ENCODE results near the gene NTF3.

The NTF3 gene

GRCh38 chr12:5459051-5459782 is 27.3 kb downstream of the NTF3 start:
- no peak for DNase-seq

- DNase-seq, result no peak
Observed at GRCh38 chr12:5460817-5461216, 28.9 kb downstream of the NTF3 start.

- DNase-seq, result no peak
Observed at GRCh38 chr12:5461966-5462365, 30.1 kb downstream of the NTF3 start.

DNA sequence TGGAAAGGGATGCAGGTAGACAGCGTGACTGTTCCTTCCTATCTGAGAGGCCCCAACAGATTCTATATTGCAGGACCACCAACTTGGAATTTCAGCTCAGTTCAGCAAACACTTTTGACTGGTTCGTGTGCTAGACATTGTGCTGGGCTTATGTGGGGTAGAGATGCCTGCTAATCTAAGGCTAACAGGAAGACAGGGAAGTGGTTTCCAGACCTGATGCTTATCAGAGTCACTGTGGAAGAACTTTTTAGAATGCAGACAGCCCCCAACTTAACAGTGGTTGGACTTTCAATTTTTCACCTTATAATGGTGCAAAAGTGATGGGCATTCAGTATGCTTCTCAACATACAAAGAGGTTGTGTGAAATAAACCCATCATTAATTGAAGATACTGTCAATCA is 32.2 kb downstream of the NTF3 start:
- no peak for DNase-seq

DNA sequence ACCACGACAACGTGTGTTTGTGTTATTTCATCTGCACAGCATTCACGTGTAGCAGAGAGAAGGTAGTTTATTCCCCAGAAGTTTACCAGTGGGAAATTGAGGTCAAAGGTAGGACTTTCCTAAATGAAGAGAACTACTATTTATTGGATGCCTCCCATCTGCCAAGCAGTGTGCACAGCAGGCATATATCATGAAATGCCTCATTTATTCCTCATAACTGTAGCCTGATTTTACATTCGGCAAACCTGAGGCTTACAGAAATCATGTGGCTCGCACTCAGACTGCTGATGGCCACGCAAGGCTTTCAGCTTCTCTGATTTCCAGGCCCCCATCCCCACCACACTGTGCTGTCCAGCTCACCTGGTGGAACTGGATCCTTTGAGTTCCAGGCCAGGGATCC is 33.5 kb downstream of the NTF3 start:
- no peak for DNase-seq

DNA sequence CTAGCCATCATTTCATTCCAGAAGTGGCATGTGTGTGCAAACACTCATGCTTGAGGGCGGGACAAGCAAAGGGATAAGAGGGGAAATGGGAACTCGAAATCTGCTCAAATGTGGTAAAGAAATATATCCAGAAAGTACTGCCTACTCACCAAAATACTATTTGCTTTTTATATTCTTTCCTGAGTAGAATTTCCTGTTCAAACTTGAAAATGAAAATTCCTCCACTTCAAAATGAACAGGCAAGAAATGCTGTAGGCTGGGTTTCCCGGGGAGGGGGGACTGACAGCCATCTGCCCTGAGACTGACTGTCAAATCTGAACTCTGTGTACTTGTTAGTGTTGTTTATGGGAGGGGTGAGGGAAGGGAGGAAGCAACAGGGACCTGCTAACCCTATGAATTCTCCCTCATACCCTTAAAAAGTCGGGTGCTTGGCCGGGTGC is 34.6 kb downstream of the NTF3 start:
- DNase-seq, result no peak

GRCh38 chr12:5467931-5468330 is 36.0 kb downstream of the NTF3 start:
- no peak for DNase-seq

DNA sequence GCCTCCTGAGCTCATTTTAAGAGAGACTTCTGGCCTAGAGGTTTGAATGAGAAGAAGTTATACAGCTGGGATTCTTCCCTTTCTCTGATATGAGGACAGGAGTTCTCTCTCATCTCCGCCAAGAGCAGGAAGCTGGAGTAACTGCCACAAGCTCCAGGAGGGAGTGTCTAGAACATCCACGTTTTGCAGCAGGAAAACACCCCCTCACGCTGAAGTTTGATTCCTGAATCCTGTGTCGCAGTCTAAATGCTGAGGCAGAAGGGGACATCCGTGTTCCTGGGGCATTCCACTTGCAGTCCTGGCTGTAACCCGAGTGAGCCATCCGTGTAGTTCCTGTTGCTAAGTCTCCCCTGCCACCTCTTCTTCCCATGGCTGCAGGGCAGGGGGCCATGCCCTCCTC is 38.3 kb downstream of the NTF3 start:
- no peak for DNase-seq

DNA sequence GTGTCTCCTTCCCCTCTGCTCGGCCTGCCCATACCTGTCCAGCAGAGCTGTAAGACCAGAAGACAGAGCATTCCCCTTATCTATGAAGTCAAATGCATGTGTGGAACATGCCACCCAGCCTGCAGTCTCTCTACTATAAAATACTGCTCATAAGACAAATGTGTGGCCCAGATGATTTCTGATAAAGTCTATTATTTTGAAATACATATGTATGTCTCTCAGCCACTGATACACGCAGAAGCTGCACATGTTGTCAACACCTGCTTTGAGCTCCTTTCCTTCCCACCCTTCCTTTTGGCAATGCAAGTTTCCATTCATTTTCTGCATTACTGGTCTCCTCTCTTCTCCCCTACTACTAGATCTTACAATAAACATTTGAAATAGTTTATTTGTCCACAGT is 38.8 kb downstream of the NTF3 start:
- no peak for DNase-seq

DNA sequence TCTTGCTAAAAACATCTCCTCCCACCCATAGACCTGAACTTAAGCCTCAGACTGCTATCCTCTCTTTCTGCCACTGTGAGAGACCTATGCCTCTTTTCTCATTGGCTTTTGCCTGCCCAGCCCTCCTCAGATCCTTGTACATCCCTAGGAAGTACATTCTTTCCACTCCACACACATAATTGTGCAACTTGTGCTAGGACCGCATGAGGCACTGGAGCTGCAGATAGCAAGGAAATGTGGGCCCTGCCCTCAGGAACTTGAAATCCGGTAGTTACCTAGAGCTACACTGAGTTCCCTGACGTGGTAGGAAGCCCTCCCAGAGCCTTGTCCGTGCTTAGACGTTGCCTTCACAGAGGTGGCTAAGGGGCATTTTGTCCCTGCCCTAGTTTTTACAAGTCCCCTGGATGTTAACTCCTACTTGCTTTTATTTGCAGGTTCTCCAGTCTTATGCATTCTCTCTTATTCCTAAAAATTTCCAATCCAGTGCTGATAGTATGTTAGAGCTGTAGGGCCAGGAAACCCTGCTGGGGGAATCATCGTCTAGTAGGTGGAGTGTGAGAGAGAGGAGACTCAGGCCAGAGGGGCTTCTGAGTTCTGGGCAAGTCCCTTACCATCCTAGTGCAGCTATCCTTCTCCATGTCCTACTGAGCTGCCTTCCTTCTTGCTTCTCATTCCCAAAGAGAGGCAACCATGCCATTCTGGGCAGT is 41.3 kb downstream of the NTF3 start:
- no peak for DNase-seq

GRCh38 chr12:5473783-5474116 is 41.8 kb downstream of the NTF3 start:
- no peak for DNase-seq

- no peak for DNase-seq
Observed at GRCh38 chr12:5476356-5476755, 44.4 kb downstream of the NTF3 start.

GRCh38 chr12:5478081-5478706 is 46.3 kb downstream of the NTF3 start:
- no peak for DNase-seq

- no peak for DNase-seq
Observed at GRCh38 chr12:5479761-5480160, 47.9 kb downstream of the NTF3 start.

DNA sequence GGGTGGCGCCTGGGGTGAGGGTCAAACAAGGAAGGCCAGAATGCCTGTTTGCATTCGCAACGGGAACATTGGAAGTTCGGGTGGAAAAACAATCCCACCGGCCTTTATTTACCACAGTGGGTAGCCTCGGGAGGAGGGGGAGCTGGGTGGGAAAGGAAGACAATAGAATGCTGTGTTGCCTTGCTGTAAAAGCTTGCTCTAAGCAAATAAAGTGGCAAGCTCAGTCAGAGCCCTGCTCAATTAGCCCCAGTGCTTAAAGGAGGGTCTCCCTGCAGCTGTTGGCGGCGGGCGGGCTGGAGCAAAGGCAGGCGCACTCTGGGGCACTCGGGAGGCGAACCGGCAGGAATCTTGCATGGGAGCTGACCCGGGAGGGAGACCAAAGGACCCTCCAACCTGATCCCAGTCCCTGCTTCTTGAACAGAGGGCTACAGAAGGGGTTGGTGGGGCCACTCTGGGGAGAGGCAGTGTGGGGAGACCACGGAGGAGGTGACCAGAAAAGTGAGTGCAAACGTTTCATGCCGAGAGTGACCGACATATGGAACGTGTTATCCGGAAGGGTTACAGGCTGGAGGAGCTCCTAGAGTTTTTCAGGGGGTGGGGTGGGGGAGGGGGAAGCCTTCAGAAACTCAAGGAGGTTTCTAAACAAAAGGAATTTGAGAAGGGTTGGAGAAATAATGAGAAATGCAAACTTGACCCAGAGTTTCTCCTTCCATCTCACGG is 48.5 kb downstream of the NTF3 start:
- no peak for DNase-seq

- DNase-seq, result no peak
Observed at GRCh38 chr12:5480938-5481303, 49.0 kb downstream of the NTF3 start.

GRCh38 chr12:5481645-5482044 is 49.7 kb downstream of the NTF3 start:
- DNase-seq, result no peak

- DNase-seq, result no peak
Observed at GRCh38 chr12:5484426-5484825, 52.5 kb downstream of the NTF3 start.

DNA sequence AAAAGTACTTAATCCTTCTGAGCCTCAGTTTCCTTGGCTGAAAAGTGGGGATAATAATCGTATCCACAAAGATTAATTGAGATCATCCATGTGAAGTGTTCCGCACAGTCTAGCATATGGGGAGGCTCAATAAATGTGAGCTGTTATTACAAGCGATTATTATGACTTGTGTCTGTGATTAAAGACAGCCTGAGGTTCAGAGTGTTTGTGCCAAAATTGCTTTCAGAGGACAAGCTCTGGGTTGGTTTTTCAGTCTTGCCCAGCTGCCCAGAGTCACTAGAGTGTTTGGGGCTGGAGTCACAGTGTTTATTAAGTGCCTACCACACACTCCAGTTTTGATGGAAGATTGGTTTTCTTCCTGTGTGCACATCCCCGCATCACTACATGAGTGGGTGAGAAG is 53.5 kb downstream of the NTF3 start:
- DNase-seq, result no peak

DNA sequence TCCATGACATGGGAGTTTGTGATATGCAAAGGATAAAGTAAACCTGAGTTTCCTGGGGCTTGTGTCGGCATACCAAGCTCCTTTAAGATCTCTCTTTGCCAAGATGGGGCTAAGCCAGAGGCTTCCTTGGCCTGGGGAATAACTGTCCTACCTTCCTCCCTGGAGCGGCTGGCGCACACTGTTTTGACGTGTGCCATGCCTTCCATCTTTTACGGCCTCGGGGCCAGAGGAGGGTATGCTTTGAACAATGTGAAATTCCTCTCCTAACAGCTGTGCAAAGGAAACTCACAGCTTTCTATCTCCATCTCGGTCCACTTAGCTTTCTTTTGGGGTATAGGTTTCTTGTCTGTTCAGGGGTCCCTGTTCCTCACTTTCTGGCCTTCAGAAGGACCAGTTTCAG is 55.2 kb downstream of the NTF3 start:
- no peak for DNase-seq

DNA sequence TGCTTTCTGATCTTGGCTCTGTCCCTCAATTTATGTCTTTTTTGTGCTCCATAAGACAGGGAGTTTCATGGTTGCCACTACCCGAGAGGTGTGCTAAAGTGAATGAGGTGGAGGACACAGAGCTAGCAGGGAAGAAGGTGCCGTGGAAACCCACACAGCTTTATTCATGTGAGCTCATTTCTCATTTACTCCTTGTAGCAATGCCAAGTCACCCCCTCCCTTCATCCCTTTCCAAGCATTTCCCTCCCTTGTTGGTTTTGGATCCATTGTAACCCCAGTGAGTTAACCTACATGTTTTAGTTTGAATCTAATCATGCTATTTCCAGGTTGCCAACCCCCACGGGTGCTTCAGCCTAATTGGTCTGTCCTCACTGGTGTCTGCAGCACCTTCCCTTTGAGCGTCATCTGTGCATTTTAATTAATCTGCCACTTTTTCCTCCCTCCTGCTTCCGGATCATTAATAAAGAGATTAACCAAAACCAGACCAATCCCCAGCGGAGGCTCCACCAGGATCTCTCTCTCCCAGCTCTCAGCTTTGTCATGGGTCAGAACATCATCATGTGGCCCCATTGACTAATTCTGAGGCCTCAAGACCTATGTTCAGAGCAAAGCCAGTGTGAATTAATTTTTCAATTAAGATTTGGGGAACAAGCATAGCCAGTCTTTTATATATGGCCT is 56.2 kb downstream of the NTF3 start:
- no peak for DNase-seq

GRCh38 chr12:5488626-5488955 is 56.7 kb downstream of the NTF3 start:
- no peak for DNase-seq

- no peak for DNase-seq
Observed at GRCh38 chr12:5489017-5489416, 57.1 kb downstream of the NTF3 start.
